Karpas-422 (cell line): Measurements from ENCODE around the gene SSU72. TPM values are rescaled to one million over a fixed set of nuclear protein-coding genes. Genes with fewer than 3 reads are reported as not detected.
A peak's percentile ranks its signal among the peaks of the same experiment; 100 is the strongest.

Experiments used
- DNase-seq: peaks from one replicate; pipeline ENCODE4 v3.0.0-alpha.2; 2015
- H2AFZ ChIP-seq: fragments of 200-600 bp; sonication (generic); 2 replicates; pipeline ENCODE4 v1.6.1; 2014; ENCODE audit warnings: antibody characterized with exemption, low read length, mixed read lengths
- H3K27ac ChIP-seq: fragments of 200-600 bp; sonication (generic); 2 replicates; pipeline ENCODE4 v1.5.1; 2014; ENCODE audit warnings: mild to moderate bottlenecking, low read length, moderate library complexity
- H3K27me3 ChIP-seq: fragments of 200-600 bp; sonication (generic); 2 replicates; pipeline ENCODE4 v1.6.1; 2014; ENCODE audit warnings: low read length, mixed read lengths
- H3K36me3 ChIP-seq: fragments of 200-600 bp; sonication (generic); 2 replicates; pipeline ENCODE4 v1.6.1; 2014; ENCODE audit warnings: low read length, mixed read lengths; ENCODE audit not compliant: insufficient read depth
- H3K4me1 ChIP-seq: fragments of 200-600 bp; sonication (generic); 2 replicates; pipeline ENCODE4 v1.6.1; 2014; ENCODE audit warnings: mild to moderate bottlenecking, low read length, mixed read lengths
- H3K4me2 ChIP-seq: fragments of 200-600 bp; sonication (generic); 2 replicates; pipeline ENCODE4 v1.6.1; 2014; ENCODE audit warnings: low read length, low read depth, mild to moderate bottlenecking; ENCODE audit not compliant: poor library complexity, severe bottlenecking
- H3K4me3 ChIP-seq: fragments of 200-600 bp; sonication (generic); 2 replicates; pipeline ENCODE4 v1.5.1; 2014; ENCODE audit warnings: mild to moderate bottlenecking, antibody characterized with exemption, low read length, mixed read lengths
- H3K79me2 ChIP-seq: fragments of 200-600 bp; sonication (generic); 2 replicates; pipeline ENCODE4 v1.6.1; 2014; ENCODE audit warnings: mild to moderate bottlenecking, low read length, mixed read lengths
- H3K9ac ChIP-seq: fragments of 200-600 bp; sonication (generic); 2 replicates; pipeline ENCODE4 v1.6.0; 2014; ENCODE audit warnings: low read length
- H3K9me2 ChIP-seq: fragments of 200-600 bp; sonication (generic), shearing (Covaris generic); replicated peaks from 2 replicates; pipeline ENCODE4 v1.6.0; 2014; ENCODE audit warnings: mild to moderate bottlenecking, low read length, moderate library complexity; ENCODE audit not compliant: insufficient read depth
- H3K9me3 ChIP-seq: fragments of 300-700, 200-600 bp; sonication (generic); 2 replicates; pipeline ENCODE4 v1.6.1; 2014; ENCODE audit warnings: low read length, mixed read lengths
- H4K20me1 ChIP-seq: fragments of 200-600 bp; sonication (generic); 2 replicates; pipeline ENCODE4 v1.6.1; 2014; ENCODE audit warnings: mild to moderate bottlenecking, antibody characterized with exemption, low read length, low read depth; ENCODE audit not compliant: insufficient read depth
- total RNA-seq: library from RNA; depleted of rRNA; stranded (reverse); fragments of >200 nt; shearing (Covaris generic); gene quantifications from 2 replicates; pipeline ENCODE4 v1.2.3, GENCODE V29; 2014; ENCODE audit warnings: low replicate concordance

SSU72 gene
- total RNA-seq, 1 experiment from 2014 or later: 70.9 TPM

DNA sequence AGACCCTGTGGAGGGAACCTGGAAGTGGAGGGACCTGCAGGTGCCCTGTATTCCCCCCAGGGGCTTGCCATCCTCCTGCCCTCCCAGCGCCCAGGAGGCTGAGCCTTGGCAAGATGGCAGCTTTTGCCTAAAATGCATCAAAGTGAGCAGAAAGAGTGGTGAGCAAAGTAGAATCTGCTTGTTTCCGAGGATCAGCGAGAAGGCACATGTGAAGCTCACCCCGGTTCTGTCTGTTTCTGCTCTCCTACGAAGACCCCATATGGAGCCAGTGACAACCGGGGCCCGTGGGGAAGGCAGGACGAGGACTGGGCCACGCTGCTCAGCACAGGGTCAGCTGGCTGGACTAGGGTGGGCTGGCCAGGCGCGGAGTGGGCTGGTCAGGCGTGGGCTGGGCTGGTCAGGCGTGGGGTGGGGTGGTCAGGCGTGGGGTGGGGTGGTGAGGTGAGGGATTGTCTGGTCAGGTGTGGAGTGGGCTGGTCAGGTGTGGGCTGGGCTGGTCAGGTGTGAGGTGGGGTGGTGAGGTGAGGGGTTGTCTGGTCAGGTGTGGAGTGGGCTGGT lies 30.4 kb upstream of the SSU72 start:
- H3K9ac ChIP-seq: no peak overlapping the region
- no peaks in the 10 kb centered on the region for H4K20me1 ChIP-seq
- peaks cover 13% of the 10 kb centered on the region for H3K4me1 ChIP-seq
- H3K79me2 ChIP-seq: no peaks in the 10 kb centered on the region
- no peaks in the 10 kb centered on the region for H3K9me3 ChIP-seq
- no peak overlapping the region for H3K4me2 ChIP-seq
- no peaks in the 10 kb centered on the region for H3K36me3 ChIP-seq
- H3K4me3 ChIP-seq: no peak overlapping the region
- no peaks in the 10 kb centered on the region for H3K27me3 ChIP-seq
- no peaks in the 10 kb centered on the region for H3K9me2 ChIP-seq
- H2AFZ ChIP-seq: no peak overlapping the region
- peak; percentile 56 for DNase-seq
- H3K27ac ChIP-seq: no peak overlapping the region

DNA sequence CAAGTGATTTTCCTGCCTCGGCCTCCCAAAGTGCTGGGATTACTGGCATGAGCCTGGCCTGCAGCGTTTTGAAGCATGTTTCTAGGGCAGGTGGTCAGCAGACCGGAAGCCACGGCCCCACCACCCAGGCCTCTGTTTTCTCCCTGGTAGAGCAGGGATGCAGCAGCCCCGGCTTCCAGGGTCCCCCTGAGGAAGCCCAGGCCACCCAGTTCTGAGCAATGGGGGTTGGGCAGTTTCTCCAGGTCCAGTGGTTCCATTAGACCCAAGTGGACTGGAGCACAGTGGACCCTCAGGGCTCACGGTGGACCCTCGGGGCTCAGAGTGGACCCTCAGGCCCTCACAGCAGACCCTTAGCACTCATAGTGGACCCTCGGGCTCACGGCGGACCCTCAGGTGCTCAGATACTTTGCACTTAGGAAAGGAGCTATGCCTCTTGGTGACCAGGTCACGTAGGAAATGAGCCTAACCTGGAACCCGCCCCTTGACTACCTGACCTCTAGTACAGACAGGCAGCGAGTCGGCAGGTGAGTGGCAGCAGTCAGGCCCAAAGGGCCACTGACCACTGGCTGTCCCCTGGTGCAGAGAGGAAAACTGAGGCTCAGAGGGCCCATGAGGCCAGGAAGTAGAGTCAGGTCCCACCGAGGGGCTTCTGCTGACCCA lies 29.8 kb upstream of the SSU72 start:
- Histone ChIP-seq H3K4me2 (no peak overlapping the region), H4K20me1 (no peaks in the 10 kb centered on the region), H3K27me3 (no peaks in the 10 kb centered on the region), H2AFZ (no peak overlapping the region), H3K9me2 (no peaks in the 10 kb centered on the region), H3K79me2 (no peaks in the 10 kb centered on the region), H3K36me3 (no peaks in the 10 kb centered on the region), H3K4me1 (peaks cover 13% of the 10 kb centered on the region), H3K9ac (no peak overlapping the region), H3K4me3 (no peak overlapping the region), H3K9me3 (no peaks in the 10 kb centered on the region), H3K27ac (no peak overlapping the region)
- DNase-seq: no peak

DNA sequence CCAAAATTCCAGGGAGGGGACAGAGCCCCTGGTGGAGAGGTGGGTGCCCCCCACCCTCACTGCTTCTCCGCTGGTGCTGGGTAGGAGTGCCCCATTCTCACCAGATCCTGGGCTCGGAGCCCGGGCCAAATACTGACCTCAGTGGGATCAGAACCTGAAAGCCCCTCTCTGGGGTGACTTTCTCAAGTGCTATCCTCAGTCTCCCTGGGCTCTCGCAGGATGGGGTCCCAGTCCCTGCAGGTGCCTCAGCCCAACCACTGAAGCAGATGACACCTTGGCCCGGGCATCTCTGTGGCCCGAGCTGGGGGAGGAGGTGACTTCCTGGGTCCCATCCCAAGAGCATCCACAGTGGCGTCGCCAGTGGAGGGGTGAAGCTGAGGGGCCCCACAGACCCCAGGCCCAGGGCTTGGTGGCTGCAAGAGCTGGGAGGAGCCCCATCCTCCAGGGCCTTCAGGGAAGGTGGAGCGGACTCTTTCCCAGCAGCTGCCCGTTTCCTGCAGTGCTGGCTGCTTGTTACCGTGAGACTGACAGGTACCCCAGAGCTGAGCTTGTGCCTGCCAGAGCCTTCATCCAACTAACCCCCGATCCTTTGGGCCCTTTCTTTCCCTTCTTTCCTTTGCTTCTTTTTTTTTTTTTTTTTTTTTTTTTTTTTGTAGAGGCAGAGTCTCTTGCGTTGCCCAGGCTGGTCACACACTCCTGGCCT lies 29.2 kb upstream of the SSU72 start:
- Histone ChIP-seq H3K27ac (no peak overlapping the region), H3K9ac (no peak overlapping the region), H3K79me2 (no peaks in the 10 kb centered on the region), H3K27me3 (no peaks in the 10 kb centered on the region), H3K9me3 (no peaks in the 10 kb centered on the region), H3K4me2 (no peak overlapping the region), H3K36me3 (no peaks in the 10 kb centered on the region), H3K9me2 (no peaks in the 10 kb centered on the region), H2AFZ (no peak overlapping the region), H3K4me1 (peaks cover 13% of the 10 kb centered on the region), H3K4me3 (no peak overlapping the region), H4K20me1 (no peaks in the 10 kb centered on the region)
- DNase-seq: no peak

DNA sequence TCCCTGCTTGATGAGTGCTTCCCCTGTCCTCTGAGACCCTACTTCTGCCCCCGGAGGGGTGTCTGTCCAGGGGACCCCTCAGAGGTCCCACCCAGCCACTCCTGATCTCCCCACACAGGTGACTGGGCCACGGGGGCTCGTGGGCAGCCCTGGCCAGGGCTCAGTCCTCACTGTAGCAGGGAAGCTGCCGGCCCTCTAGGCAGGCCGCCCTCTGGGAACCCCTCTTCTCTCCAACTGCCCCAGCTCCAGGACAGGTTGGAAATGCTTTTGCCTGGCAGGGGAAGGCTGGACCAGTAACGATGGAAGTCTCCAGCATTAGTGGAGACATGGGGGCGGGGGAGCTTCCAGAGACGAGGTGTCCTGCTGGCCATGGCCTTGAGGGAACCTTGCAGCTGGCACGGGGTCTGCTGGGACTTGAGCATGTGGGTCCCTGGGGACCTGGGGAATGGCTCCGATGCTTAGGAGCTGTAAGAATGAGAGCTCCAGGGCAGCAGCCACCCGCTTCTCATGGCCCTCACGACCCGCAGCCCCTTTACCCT lies 28.4 kb upstream of the SSU72 start:
- Histone ChIP-seq H3K4me2 (no peak overlapping the region), H2AFZ (no peak overlapping the region), H3K9me2 (no peaks in the 10 kb centered on the region), H3K9me3 (no peaks in the 10 kb centered on the region), H3K36me3 (no peaks in the 10 kb centered on the region), H3K27me3 (no peaks in the 10 kb centered on the region), H3K4me3 (no peak overlapping the region), H3K79me2 (no peaks in the 10 kb centered on the region), H4K20me1 (no peaks in the 10 kb centered on the region), H3K27ac (no peak overlapping the region), H3K4me1 (peaks cover 15% of the 10 kb centered on the region), H3K9ac (no peak overlapping the region)
- peak; percentile 50 for DNase-seq

DNA sequence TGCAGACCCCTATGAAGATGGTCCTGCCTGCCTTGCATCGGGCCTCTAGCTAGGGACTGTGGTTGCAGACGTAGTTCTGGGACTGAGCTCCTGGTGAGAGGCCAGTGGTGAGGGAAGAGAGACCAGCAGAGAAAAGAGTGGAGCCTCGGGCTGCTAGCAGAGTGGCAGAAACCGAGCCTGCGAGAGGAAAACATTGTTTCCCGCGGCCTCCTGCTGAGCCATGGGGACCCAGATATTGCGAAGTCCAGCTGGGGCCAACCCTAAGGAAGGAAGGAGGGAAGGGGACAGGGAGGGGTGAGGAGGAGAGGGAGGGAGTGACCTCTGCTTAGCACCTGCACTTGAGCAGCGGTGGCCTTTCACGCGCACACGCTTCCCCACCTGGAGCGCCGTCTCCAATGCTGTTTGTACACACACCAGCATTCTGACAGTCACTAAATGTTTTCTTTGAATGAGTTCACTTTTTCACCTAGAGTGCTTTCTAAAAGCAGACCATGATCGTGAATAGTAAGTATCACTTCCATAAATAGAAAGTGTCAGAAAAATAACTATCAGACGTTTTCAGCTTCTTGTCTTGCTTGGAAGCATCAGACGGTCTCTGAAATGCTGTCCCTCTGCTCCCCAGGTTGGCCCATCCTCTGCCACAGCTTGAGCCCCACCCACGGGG lies 27.8 kb upstream of the SSU72 start:
- no peak overlapping the region for H2AFZ ChIP-seq
- H3K9me3 ChIP-seq: no peaks in the 10 kb centered on the region
- no peaks in the 10 kb centered on the region for H4K20me1 ChIP-seq
- no peaks in the 10 kb centered on the region for H3K27me3 ChIP-seq
- no peak overlapping the region for H3K9ac ChIP-seq
- H3K4me1 ChIP-seq: peaks cover 20% of the 10 kb centered on the region
- H3K36me3 ChIP-seq: no peaks in the 10 kb centered on the region
- H3K4me2 ChIP-seq: no peak overlapping the region
- peak; percentile 49 for DNase-seq
- no peak overlapping the region for H3K27ac ChIP-seq
- H3K9me2 ChIP-seq: no peaks in the 10 kb centered on the region
- H3K4me3 ChIP-seq: no peak overlapping the region
- H3K79me2 ChIP-seq: no peaks in the 10 kb centered on the region

DNA sequence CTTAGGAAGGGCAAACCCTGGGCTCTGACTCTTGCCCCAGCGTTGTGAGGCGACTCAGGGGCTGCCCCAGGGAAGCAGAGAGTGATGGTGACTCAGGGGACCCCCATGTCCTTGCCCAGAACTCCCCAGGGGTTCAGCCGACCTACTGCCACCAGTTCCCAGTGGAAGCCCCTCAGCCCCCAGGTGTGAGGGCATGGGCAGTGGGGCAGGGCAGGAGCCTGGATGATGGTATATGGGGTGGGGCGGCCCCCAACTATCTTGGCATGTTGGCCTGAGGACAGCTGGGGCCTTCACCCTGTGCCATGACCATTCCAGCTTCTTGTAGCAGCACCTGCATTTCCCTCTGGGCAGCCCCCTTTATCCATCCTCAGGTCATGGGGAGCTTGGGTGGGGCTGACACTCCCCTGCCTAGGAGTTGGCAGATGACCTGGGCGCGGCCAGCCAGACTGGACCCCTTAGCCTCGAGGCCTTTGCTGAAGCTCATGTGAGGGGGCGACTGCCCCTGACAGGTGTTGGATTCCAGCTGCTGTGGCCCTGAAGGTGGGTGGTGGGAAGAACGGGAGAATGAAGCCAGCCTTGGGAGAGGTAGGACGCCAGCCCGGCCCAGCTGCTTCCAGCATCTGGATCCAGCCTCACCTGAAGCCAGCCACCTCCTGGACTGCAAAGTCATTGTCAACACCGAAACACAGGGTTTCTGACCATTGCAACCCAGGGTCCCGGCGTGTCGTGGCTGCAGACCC lies 27.1 kb upstream of the SSU72 start:
- H3K36me3 ChIP-seq: no peaks in the 10 kb centered on the region
- no peak overlapping the region for H3K9ac ChIP-seq
- H3K27ac ChIP-seq: no peak overlapping the region
- no peaks in the 10 kb centered on the region for H4K20me1 ChIP-seq
- H3K9me3 ChIP-seq: no peaks in the 10 kb centered on the region
- H3K4me2 ChIP-seq: no peak overlapping the region
- H2AFZ ChIP-seq: no peak overlapping the region
- no peaks in the 10 kb centered on the region for H3K27me3 ChIP-seq
- peak; percentile 38 for DNase-seq
- H3K9me2 ChIP-seq: no peaks in the 10 kb centered on the region
- no peaks in the 10 kb centered on the region for H3K79me2 ChIP-seq
- no peak overlapping the region for H3K4me3 ChIP-seq
- H3K4me1 ChIP-seq: peaks cover 21% of the 10 kb centered on the region

DNA sequence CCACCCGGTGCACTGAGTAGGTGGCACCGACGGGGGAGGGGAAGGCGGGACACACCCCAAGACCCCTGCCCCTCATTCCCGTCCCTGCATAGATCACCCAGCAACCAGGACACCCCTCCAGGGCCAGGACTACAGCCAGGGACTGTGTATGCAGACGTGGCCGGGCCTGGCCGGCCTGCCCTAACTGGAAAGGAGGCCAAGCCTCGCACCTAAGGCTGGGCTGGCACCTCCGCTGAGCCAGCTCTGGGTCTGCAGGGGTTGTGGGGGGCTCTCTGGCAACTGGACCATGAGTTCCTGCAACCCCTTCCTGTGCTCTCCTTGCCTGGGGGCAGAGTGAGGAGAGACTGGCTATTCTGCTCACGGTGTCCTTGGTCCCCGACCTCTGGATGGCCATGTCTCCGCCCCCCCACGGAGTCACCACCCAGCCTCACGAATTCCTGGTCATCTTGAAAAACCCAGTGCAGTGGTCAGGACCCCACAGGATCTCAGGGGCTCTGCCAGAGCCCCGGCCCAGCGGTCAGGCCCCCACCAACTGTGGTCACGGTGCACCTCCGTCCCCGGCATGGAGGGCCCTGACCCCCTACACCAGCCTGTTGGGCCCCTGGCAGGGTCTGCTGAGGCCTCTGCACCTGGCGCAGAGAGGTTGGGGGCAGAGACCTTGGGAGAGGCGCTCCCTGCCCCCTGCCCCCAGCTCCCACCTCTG lies 26.3 kb upstream of the SSU72 start:
- Histone ChIP-seq H3K9me2 (no peaks in the 10 kb centered on the region), H3K4me2 (no peak overlapping the region)

More for the DNA sequence above, 26.3 kb upstream of the SSU72 start:
- Histone ChIP-seq H3K4me3 (no peak overlapping the region), H3K9ac (no peak overlapping the region), H3K27ac (no peak overlapping the region), H3K36me3 (no peaks in the 10 kb centered on the region), H3K27me3 (no peaks in the 10 kb centered on the region), H3K4me1 (peaks cover 21% of the 10 kb centered on the region), H3K9me3 (no peaks in the 10 kb centered on the region), H3K79me2 (no peaks in the 10 kb centered on the region), H4K20me1 (no peaks in the 10 kb centered on the region), H2AFZ (no peak overlapping the region)
- DNase-seq: peak; percentile 34
